GM12878 (cell line): ENCODE measurements around the gene ING4. TPM values are rescaled to one million over a fixed set of nuclear protein-coding genes. Genes with fewer than 3 reads are reported as not detected.

Experiments used
- ATAC-seq: fragments of 200-7000 bp; cut with Tn5 transposase; 3 replicates; pipeline ENCODE4 v1.9.1; 2020; ENCODE audit warnings: mild to moderate bottlenecking, moderate library complexity
- BruUV-seq: library from RNA; stranded (reverse); fragments of 400-500 nt; replicated peaks from 2 replicates; lab custom pipeline; 2021; lab: Mats Ljungman, UMichigan
- CTCF ChIA-PET: fragments of 300-600 bp; sonication (Branson Sonifier 250); formaldehyde crosslinking; extraction: SDS; loops from one replicate; lab custom pipeline; 2021; ENCODE audit warnings: inconsistent platforms; lab: Yijun Ruan, JAX
- POLR2A ChIA-PET: fragments of 350-600 bp; formaldehyde crosslinking; extraction: SDS; loops from one replicate; lab custom pipeline; 2021; ENCODE audit warnings: inconsistent platforms; lab: Charles Lee
- RAD21 ChIA-PET: fragments of 300-600 bp; sonication (Branson Sonifier 250); formaldehyde crosslinking; loops from one replicate; lab custom pipeline; 2023; ENCODE audit warnings: antibody characterized with exemption; ENCODE audit not compliant: unreplicated experiment; lab: Charles Lee
- SMC1A ChIA-PET: fragments of 300-600 bp; sonication (Branson Sonifier 250); formaldehyde crosslinking; loops from one replicate; lab custom pipeline; 2023; ENCODE audit not compliant: unreplicated experiment, uncharacterized antibody; lab: Charles Lee
- DNase-seq: peaks from one replicate; pipeline ENCODE4 v3.0.0-alpha.2; 2011; ENCODE audit warnings: low read depth, low spot score
- FAIRE-seq: peaks from 3 replicates; lab custom pipeline; 2011; peaks lifted over from hg19 to GRCh38; lab: Jason Lieb, UNC
- H2AFZ ChIP-seq: 2 replicates; pipeline ENCODE4 v1.6.0; 2011; ENCODE audit warnings: low read depth, low read length, control low read depth; ENCODE audit not compliant: control insufficient read depth
- H3K27ac ChIP-seq: 2 replicates; pipeline ENCODE4 v1.5.1; 2011; ENCODE audit warnings: control low read depth; ENCODE audit not compliant: control insufficient read depth, insufficient read depth
- H3K27me3 ChIP-seq, 2 experiments: replicated peaks in 1 of 2; 2 replicates each; pipeline versions ENCODE4 v1.6.0 to v1.6.1; 2011; ENCODE audit warnings: low read length in 1 of 2; ENCODE audit not compliant: control insufficient read depth in 2 of 2, insufficient read depth in 2 of 2
- H3K36me3 ChIP-seq, 2 experiments: 2 replicates each; pipeline ENCODE4 v1.5.1; 2011; ENCODE audit warnings: low read length in 1 of 2; ENCODE audit not compliant: control insufficient read depth in 2 of 2, insufficient read depth in 2 of 2
- H3K4me1 ChIP-seq: 2 replicates; pipeline ENCODE4 v1.6.1; 2011; ENCODE audit warnings: mild to moderate bottlenecking, low read length, moderate library complexity, mixed read lengths; ENCODE audit not compliant: control insufficient read depth, insufficient read depth
- H3K4me2 ChIP-seq: 2 replicates; pipeline ENCODE4 v1.6.0; 2011; ENCODE audit warnings: control low read depth; ENCODE audit not compliant: control insufficient read depth, insufficient read depth
- H3K4me3 ChIP-seq: fragments of 200-600 bp; sonication (generic); 2 replicates; pipeline ENCODE4 v1.5.1; 2016
- H3K79me2 ChIP-seq: 2 replicates; pipeline ENCODE4 v1.6.0; 2011; ENCODE audit warnings: low read length; ENCODE audit not compliant: control insufficient read depth, insufficient read depth
- H3K9ac ChIP-seq: 2 replicates; pipeline ENCODE4 v1.8.0; 2011; ENCODE audit warnings: low read length, control low read depth, mixed read lengths; ENCODE audit not compliant: control insufficient read depth, insufficient read depth
- H3K9me3 ChIP-seq: replicated peaks from 3 replicates; pipeline ENCODE4 v1.5.1; 2011; ENCODE audit warnings: mild to moderate bottlenecking, low read length; ENCODE audit not compliant: control insufficient read depth, insufficient read depth
- H4K20me1 ChIP-seq: 2 replicates; pipeline ENCODE4 v1.6.0; 2011; ENCODE audit not compliant: control insufficient read depth, insufficient read depth
- BACH1 ChIP-seq: fragments of 450-650 bp; IDR thresholded peaks from 2 replicates; pipeline ENCODE4 v1.6.1; 2017; ENCODE audit warnings: mild to moderate bottlenecking, borderline replicate concordance
- CBFB ChIP-seq: IDR thresholded peaks from 2 replicates; pipeline ENCODE4 v1.6.1; 2016; ENCODE audit warnings: antibody characterized with exemption, low read depth
- CBX3 ChIP-seq: fragments of 200-600 bp; sonication (generic); IDR thresholded peaks from 2 replicates; pipeline ENCODE4 v1.6.1; 2016; ENCODE audit warnings: low read depth, borderline replicate concordance
- HDAC2 ChIP-seq: fragments of 200-600 bp; sonication (generic); IDR thresholded peaks from 2 replicates; pipeline ENCODE4 v1.6.1; 2017
- IKZF1 ChIP-seq: fragments of 450-650 bp; conservative IDR thresholded peaks from 2 replicates; pipeline ENCODE4 v1.6.1; 2017; ENCODE audit warnings: antibody characterized with exemption, mild to moderate bottlenecking
- MEF2B ChIP-seq: fragments of 450-650 bp; IDR thresholded peaks from 2 replicates; pipeline ENCODE4 v1.6.1; 2018; ENCODE audit warnings: mild to moderate bottlenecking, moderate library complexity; ENCODE audit not compliant: partially characterized antibody, poor library complexity, severe bottlenecking
- NRF1 ChIP-seq: conservative IDR thresholded peaks from 2 replicates; pipeline ENCODE4 v1.6.1; 2011; ENCODE audit warnings: mild to moderate bottlenecking, low read depth, low read length, improper control_type of control experiment
- PML ChIP-seq: IDR thresholded peaks from 2 replicates; pipeline ENCODE4 v1.6.1; 2012; ENCODE audit warnings: low read length, inconsistent platforms
- POU2F2 ChIP-seq: IDR thresholded peaks from 3 replicates; pipeline ENCODE4 v1.6.1; 2011; ENCODE audit warnings: low read depth, mild to moderate bottlenecking, low read length, borderline replicate concordance
- TCF3 ChIP-seq: IDR thresholded peaks from 2 replicates; pipeline ENCODE4 v1.6.1; 2012; ENCODE audit warnings: low read depth, mild to moderate bottlenecking, low read length, borderline replicate concordance; ENCODE audit not compliant: insufficient read depth
- ZBED1 ChIP-seq: IDR thresholded peaks from 2 replicates; pipeline ENCODE4 v1.6.1; 2016; ENCODE audit warnings: borderline replicate concordance
- WGBS: methylation state at CpG from one replicate; pipeline ENCODE4 v1.1.6; 2016; ENCODE audit warnings: low lambda C conversion rate; ENCODE audit not compliant: insufficient replicate concordance, insufficient coverage; ENCODE audit errors: missing lambda C conversion rate; 5-methylcytosine and 5-hydroxymethylcytosine counted together
- in situ Hi-C: fragments of 300-500 bp; cut with MboI; formaldehyde crosslinking; loops from 9 replicates; pipeline ENCODE4 v1.14.3; 2018; ENCODE audit warnings: mixed read lengths
- intact Hi-C: fragments of 100-400 bp; cut with micrococcal nuclease; formaldehyde crosslinking; loops from one replicate; pipeline ENCODE4 v1.14.2; 2022; ENCODE audit not compliant: unreplicated experiment
- polyA plus RNA-seq, 11 experiments: library from polyadenylated mRNA; depleted of rRNA in 4 of 11; unstranded in 6 of 11; stranded (reverse) in 5 of 11; fragments of >200 nt; fragmentation: Nextera tagmentation in 4 of 11; fragmentation: Illumina TruSeq in 1 of 11; extraction: Ambion mirVana in 4 of 11; extraction: Trizol in 1 of 11; gene quantifications; 1 replicate in 1 of 11; 2 replicates in 10 of 11; pipeline versions ENCODE4 v1.2.1 to v1.2.3, GENCODE V29; 2011 to 2016; ENCODE audit warnings: inconsistent platforms in 2 of 11, missing spikeins in 2 of 11, low read depth in 1 of 11
- total RNA-seq, 4 experiments: library from RNA; depleted of rRNA in 3 of 4; stranded (reverse); fragments of >200 nt in 3 of 4; fragmentation: Illumina TruSeq in 1 of 4; extraction: Trizol in 1 of 4; gene quantifications; 2 replicates each; pipeline versions ENCODE4 v1.2.1 to v1.2.3, GENCODE V29; 2013 to 2021
- TF ChIP-seq, protein P1 (sequence below): fragments of 450-650 bp; formaldehyde crosslinking; IDR thresholded peaks from 2 replicates; pipeline ENCODE4 v1.5.0; 2022; ENCODE audit warnings: mild to moderate bottlenecking, missing genetic modification characterization
- TF ChIP-seq, protein P2 (sequence below): fragments of 450-650 bp; IDR thresholded peaks from 2 replicates; pipeline ENCODE4 v1.6.1; 2017; ENCODE audit warnings: mild to moderate bottlenecking, moderate library complexity

ING4 gene
- total and polyA plus RNA-seq, 10 of the 15 experiments (the other 5 are each of a cell fraction or from before 2014, with no cell fraction given) = 7.2 to 53.9 (median 21.8) TPM

GRCh38 chr12:6688999-6689882 is 26.3 kb upstream of the ING4 start, which contains the start of gene ZNF384:
TSS of gene ZNF384 (minus strand) at chr12:6689375. CDS start at chr12:6679520, 9,855 bp downstream.
- H2AFZ ChIP-seq = peak within 1 kb of the TSS; percentile 77
- no peaks in the 10 kb centered on the region for H3K36me3 ChIP-seq
- DNase-seq = peak; percentile 97
- intact Hi-C loops = loop anchor here (1.0 to 5.0 kb wide), 8 partner anchors 26 to 163 kb away; partner anchors contain the start of genes CDCA3, ING4, MLF2 and NOP2
- ChIA-PET POLR2A (interaction anchor here (0.6 to 2.2 kb wide), 31 partner anchors 9 to 280 kb away, joined by 3 to 53 read pairs (median 5); partner anchors contain the start of genes CDCA3, COPS7A, LPAR5 and MLF2), SMC1A (interaction anchor here (0.6 to 3.7 kb wide), 19 partner anchors 15 to 223 kb away, joined by 3 to 31 read pairs (median 3); partner anchors contain the start of genes CDCA3, COPS7A, LPAR5 and MLF2), RAD21 (interaction anchor here (0.6 to 2.1 kb wide), 33 partner anchors 9 to 564 kb away, joined by 3 to 45 read pairs (median 3); partner anchors contain the start of genes COPS7A, LPAR5, MLF2 and SPSB2), CTCF (interaction anchor here (0.7 to 2.5 kb wide), 17 partner anchors 9 to 265 kb away, joined by 3 to 15 read pairs (median 4); partner anchors contain the start of genes COPS7A, LPAR5, MLF2 and NOP2)
- H3K79me2 ChIP-seq = peaks cover 56% of the 10 kb centered on the region
- peak; percentile 99 for FAIRE-seq
- in situ Hi-C loops = no loop called here
- H3K9ac ChIP-seq = peak within 1 kb of the TSS; percentile 98
- under 1% methylated on average over 53 of the region's 72 CpGs for WGBS
- BruUV-seq = no TSS peak
- peak; percentile 83 for ATAC-seq
- peak within 1 kb of the TSS; percentile 99 for H3K4me2 ChIP-seq
- no peaks in the 10 kb centered on the region for H3K27me3 ChIP-seq
- no peaks in the 10 kb centered on the region for H3K9me3 ChIP-seq
- H4K20me1 ChIP-seq = no peaks in the 10 kb centered on the region
- H3K27ac ChIP-seq = peak within 1 kb of the TSS; percentile 97
- H3K4me3 ChIP-seq = peak within 1 kb of the TSS; percentile 80
- H3K4me1 ChIP-seq = peaks cover 10% of the 10 kb centered on the region; the same call in 1 of the 2 replicates
- TF ChIP-seq, protein P1, sequence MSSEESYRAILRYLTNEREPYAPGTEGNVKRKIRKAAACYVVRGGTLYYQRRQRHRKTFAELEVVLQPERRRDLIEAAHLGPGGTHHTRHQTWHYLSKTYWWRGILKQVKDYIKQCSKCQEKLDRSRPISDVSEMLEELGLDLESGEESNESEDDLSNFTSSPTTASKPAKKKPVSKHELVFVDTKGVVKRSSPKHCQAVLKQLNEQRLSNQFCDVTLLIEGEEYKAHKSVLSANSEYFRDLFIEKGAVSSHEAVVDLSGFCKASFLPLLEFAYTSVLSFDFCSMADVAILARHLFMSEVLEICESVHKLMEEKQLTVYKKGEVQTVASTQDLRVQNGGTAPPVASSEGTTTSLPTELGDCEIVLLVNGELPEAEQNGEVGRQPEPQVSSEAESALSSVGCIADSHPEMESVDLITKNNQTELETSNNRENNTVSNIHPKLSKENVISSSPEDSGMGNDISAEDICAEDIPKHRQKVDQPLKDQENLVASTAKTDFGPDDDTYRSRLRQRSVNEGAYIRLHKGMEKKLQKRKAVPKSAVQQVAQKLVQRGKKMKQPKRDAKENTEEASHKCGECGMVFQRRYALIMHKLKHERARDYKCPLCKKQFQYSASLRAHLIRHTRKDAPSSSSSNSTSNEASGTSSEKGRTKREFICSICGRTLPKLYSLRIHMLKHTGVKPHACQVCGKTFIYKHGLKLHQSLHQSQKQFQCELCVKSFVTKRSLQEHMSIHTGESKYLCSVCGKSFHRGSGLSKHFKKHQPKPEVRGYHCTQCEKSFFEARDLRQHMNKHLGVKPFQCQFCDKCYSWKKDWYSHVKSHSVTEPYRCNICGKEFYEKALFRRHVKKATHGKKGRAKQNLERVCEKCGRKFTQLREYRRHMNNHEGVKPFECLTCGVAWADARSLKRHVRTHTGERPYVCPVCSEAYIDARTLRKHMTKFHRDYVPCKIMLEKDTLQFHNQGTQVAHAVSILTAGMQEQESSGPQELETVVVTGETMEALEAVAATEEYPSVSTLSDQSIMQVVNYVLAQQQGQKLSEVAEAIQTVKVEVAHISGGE (CRISPR knock-in tag) = peak; percentile 67
- TF ChIP-seq NRF1 = 0 out of 2 replicates have a peak, but pooled peaks have one; percentile 2
- TF ChIP-seq PML = no peak
- peak; percentile 16; the same call in 1 of the 2 replicates for TF ChIP-seq CBFB
- peak; percentile 98 for TF ChIP-seq IKZF1
- TF ChIP-seq POU2F2 = peak; percentile 38; the same call in 1 of the 3 replicates
- TF ChIP-seq, protein P2, sequence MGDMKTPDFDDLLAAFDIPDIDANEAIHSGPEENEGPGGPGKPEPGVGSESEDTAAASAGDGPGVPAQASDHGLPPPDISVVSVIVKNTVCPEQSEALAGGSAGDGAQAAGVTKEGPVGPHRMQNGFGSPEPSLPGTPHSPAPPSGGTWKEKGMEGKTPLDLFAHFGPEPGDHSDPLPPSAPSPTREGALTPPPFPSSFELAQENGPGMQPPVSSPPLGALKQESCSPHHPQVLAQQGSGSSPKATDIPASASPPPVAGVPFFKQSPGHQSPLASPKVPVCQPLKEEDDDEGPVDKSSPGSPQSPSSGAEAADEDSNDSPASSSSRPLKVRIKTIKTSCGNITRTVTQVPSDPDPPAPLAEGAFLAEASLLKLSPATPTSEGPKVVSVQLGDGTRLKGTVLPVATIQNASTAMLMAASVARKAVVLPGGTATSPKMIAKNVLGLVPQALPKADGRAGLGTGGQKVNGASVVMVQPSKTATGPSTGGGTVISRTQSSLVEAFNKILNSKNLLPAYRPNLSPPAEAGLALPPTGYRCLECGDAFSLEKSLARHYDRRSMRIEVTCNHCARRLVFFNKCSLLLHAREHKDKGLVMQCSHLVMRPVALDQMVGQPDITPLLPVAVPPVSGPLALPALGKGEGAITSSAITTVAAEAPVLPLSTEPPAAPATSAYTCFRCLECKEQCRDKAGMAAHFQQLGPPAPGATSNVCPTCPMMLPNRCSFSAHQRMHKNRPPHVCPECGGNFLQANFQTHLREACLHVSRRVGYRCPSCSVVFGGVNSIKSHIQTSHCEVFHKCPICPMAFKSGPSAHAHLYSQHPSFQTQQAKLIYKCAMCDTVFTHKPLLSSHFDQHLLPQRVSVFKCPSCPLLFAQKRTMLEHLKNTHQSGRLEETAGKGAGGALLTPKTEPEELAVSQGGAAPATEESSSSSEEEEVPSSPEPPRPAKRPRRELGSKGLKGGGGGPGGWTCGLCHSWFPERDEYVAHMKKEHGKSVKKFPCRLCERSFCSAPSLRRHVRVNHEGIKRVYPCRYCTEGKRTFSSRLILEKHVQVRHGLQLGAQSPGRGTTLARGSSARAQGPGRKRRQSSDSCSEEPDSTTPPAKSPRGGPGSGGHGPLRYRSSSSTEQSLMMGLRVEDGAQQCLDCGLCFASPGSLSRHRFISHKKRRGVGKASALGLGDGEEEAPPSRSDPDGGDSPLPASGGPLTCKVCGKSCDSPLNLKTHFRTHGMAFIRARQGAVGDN = peak; percentile 9; the same call in 1 of the 2 replicates
- TF ChIP-seq ZBED1 = no peak
- TF ChIP-seq CBX3 = no peak
- TF ChIP-seq TCF3 = peak; percentile 32; the same call in 1 of the 2 replicates
- no peak for TF ChIP-seq HDAC2
- TF ChIP-seq BACH1 = peak; percentile 93
- TF ChIP-seq MEF2B = peak; percentile 42
